ENCODE measurements around the gene MMP20. TPM values are rescaled to one million over a fixed set of nuclear protein-coding genes. Genes with fewer than 3 reads are reported as not detected.

MMP20 gene
- total RNA-seq, 2 experiments from 2014 or later: not detected

GRCh38 chr11:102530558-102530957 lies 94.6 kb downstream of the MMP20 start, which contains the start of gene MMP7:
TSS of gene MMP7 (minus strand) at chr11:102530747. CDS start at chr11:102530700, 47 bp downstream.
- intact Hi-C loops (cut with micrococcal nuclease): no loop called here
- no peak for ATAC-seq
- H3K27ac Mint-ChIP-seq: no peak within 1 kb of the TSS

DNA sequence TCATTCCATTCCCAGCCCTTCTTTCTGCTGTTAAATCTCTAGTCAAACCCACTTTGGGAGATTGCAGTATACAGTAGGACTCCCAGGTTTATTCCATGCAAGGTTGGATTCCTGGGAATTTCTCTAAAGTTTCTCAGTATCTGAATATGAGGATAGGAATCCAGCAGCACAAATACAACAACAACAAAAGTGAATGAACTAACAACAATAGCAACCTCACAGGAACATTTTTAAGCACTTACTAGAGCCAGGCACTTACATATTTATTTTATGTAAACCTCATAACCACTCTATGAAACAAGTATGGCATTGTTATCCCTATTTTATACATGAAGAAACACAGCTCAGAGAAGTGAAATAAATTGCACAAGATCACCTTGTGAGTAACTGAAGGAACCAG lies 96.5 kb downstream of the MMP20 start:
- Mint-ChIP-seq H3K36me3 (ENCODE audit: low read depth) (no peaks in the 10 kb centered on the region), H3K27ac (no peak overlapping the region), H3K4me1 (ENCODE audit: low read depth) (peaks cover 6% of the 10 kb centered on the region), H3K9me3 (no peaks in the 10 kb centered on the region), H3K4me3 (no peak overlapping the region), H3K27me3 (no peaks in the 10 kb centered on the region)
- ChIA-PET POLR2A (no interaction called here), CTCF (interaction anchor here (1.6 kb wide), 1 partner anchor 10 kb away, joined by 4 read pairs; no protein-coding TSS in a partner anchor)
- no peak for DNase-seq
- no peak for ATAC-seq
- TF ChIP-seq, protein P1, sequence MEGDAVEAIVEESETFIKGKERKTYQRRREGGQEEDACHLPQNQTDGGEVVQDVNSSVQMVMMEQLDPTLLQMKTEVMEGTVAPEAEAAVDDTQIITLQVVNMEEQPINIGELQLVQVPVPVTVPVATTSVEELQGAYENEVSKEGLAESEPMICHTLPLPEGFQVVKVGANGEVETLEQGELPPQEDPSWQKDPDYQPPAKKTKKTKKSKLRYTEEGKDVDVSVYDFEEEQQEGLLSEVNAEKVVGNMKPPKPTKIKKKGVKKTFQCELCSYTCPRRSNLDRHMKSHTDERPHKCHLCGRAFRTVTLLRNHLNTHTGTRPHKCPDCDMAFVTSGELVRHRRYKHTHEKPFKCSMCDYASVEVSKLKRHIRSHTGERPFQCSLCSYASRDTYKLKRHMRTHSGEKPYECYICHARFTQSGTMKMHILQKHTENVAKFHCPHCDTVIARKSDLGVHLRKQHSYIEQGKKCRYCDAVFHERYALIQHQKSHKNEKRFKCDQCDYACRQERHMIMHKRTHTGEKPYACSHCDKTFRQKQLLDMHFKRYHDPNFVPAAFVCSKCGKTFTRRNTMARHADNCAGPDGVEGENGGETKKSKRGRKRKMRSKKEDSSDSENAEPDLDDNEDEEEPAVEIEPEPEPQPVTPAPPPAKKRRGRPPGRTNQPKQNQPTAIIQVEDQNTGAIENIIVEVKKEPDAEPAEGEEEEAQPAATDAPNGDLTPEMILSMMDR (IDR thresholded peaks at IDR 0.05): no peak
- intact Hi-C loops (cut with micrococcal nuclease): no loop called here

More at GRCh38 chr11:102530558-102530957, 94.6 kb downstream of the MMP20 start, which contains the start of gene MMP7:
- Mint-ChIP-seq H3K36me3 (ENCODE audit: low read depth) (no peaks in the 10 kb centered on the region), H3K27me3 (peaks cover 3% of the 10 kb centered on the region), H3K4me3 (no peak within 1 kb of the TSS), H3K4me1 (ENCODE audit: low read depth) (peaks cover 6% of the 10 kb centered on the region), H3K9me3 (no peaks in the 10 kb centered on the region)
- CTCF ChIA-PET: no interaction called here
- TF ChIP-seq, protein P1 (IDR thresholded peaks at IDR 0.05): no peak
- DNase-seq: no peak
- POLR2A ChIA-PET: interaction anchor here (0.9 kb wide), 1 partner anchor 16 kb away, joined by 3 read pairs; no protein-coding TSS in a partner anchor

GRCh38 chr11:102527684-102528083 lies 97.4 kb downstream of the MMP20 start:
- Mint-ChIP-seq H3K27me3 (no peaks in the 10 kb centered on the region), H3K4me3 (no peak overlapping the region), H3K4me1 (ENCODE audit: low read depth) (peaks cover 7% of the 10 kb centered on the region), H3K9me3 (no peaks in the 10 kb centered on the region), H3K36me3 (ENCODE audit: low read depth) (no peaks in the 10 kb centered on the region), H3K27ac (no peak overlapping the region)
- TF ChIP-seq, protein P1 (IDR thresholded peaks at IDR 0.05): no peak
- intact Hi-C loops (cut with micrococcal nuclease): no loop called here
- ATAC-seq (no peak), DNase-seq (no peak)
- ChIA-PET POLR2A (no interaction called here), CTCF (no interaction called here)

DNA sequence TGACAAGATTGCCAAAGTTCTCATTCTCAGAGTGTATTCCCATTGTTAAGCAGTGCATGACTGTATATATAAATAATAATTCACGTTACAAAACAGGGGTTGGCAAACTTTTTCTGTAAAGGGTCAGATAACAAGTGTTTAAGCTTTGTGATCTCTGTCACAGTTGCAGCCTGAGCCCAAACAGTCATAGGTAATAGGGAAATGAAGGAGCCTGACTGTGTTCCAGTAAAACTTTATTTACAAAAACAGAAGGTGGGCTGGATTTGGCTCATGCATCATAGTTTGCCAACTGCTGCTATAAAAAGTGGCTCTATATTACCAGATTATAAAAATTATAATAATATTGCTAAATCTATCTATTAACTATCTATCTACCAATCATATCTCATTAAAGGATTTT lies 98.1 kb downstream of the MMP20 start:
- ChIA-PET CTCF (interaction anchor here (0.6 to 2.2 kb wide), 3 partner anchors 86 to 318 kb away, joined by 3 to 7 read pairs (median 6); no protein-coding TSS in a partner anchor), POLR2A (no interaction called here)
- Mint-ChIP-seq H3K4me3 (no peak overlapping the region), H3K4me1 (ENCODE audit: low read depth) (peaks cover 9% of the 10 kb centered on the region), H3K27me3 (no peaks in the 10 kb centered on the region), H3K36me3 (ENCODE audit: low read depth) (no peaks in the 10 kb centered on the region), H3K9me3 (no peaks in the 10 kb centered on the region), H3K27ac (no peak overlapping the region)
- DNase-seq (no peak), ATAC-seq (no peak)
- intact Hi-C loops (cut with micrococcal nuclease): no loop called here
- TF ChIP-seq, protein P1 (IDR thresholded peaks at IDR 0.05): no peak

Other genes with a start within 250 kb of the MMP20 start
- 100 to 1,000 TPM; 234 to 235 TPM for gene TMEM123, start 172.6 kb downstream of the MMP20 start, total RNA-seq
- gene MMP7, start 94.6 kb downstream of the MMP20 start, total RNA-seq: not detected
- not detected for gene MMP27, start 80.4 kb upstream of the MMP20 start, total RNA-seq
- not detected for gene MMP8, start 99.6 kb upstream of the MMP20 start, total RNA-seq
- not detected for gene MMP10, start 155.3 kb upstream of the MMP20 start, total RNA-seq
- not detected for gene MMP1, start 172.8 kb upstream of the MMP20 start, total RNA-seq
- not detected for gene MMP3, start 218.3 kb upstream of the MMP20 start, total RNA-seq
- not detected for gene MMP12, start 249.7 kb upstream of the MMP20 start, total RNA-seq